NT2/D1 (cell line): Measurements from ENCODE around the gene DUSP6.

Source experiments
- YY1 ChIP-seq: IDR thresholded peaks from 2 replicates; pipeline ENCODE4 v1.6.1; 2011; ENCODE audit not compliant: insufficient read length, insufficient read depth
- ZNF274 ChIP-seq: IDR thresholded peaks from 2 replicates; pipeline ENCODE4 v1.6.1; 2011; ENCODE audit warnings: mild to moderate bottlenecking, low read depth, low read length

DNA sequence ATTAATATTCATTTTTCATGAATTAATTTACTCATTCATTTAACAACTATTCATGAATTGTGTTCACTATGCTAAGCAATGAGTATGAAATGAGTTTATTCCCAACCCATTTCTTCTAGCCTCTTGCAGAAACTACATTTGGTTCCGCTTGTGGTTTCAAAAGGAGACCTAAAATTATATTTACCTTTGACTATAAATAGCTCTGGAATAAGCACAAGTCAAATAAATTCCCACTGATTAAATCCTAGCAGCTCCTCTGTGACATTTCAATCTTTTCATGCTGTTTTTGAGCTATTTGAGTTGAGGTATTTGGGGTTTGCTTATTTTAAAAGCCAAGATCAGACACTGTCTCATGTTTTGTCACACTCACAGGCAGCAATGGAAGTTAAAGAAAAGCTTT, 46.9 kb downstream of the DUSP6 start:
- TF ChIP-seq ZNF274, result no peak
- no peak for TF ChIP-seq YY1
